MM.1S (cell line): Measurements from ENCODE around the gene IL4.
A peak's percentile ranks its signal among the peaks of the same experiment; 100 is the strongest.

Source experiments
- DNase-seq: peaks from one replicate; pipeline ENCODE4 v3.0.0-alpha.2; 2015
- H2AFZ ChIP-seq: fragments of 300-600 bp; sonication (generic); 2 replicates; pipeline ENCODE4 v1.6.0; 2016; ENCODE audit warnings: antibody characterized with exemption, low read length
- H3F3A ChIP-seq: fragments of 300-600 bp; sonication (generic); 2 replicates; pipeline ENCODE4 v1.6.1; 2016; ENCODE audit warnings: mild to moderate bottlenecking, antibody characterized with exemption, low read length, moderate library complexity, mixed read lengths; ENCODE audit not compliant: insufficient read depth
- H3K27ac ChIP-seq: fragments of 300-600 bp; sonication (generic); 2 replicates; pipeline ENCODE4 v1.5.1; 2016; ENCODE audit warnings: mild to moderate bottlenecking, low read length
- H3K27me3 ChIP-seq: fragments of 300-600 bp; sonication (generic); replicated peaks from 2 replicates; pipeline ENCODE4 v1.6.0; 2016; ENCODE audit warnings: low read length; ENCODE audit not compliant: insufficient read depth
- H3K36me3 ChIP-seq: fragments of 300-600 bp; sonication (generic); replicated peaks from 2 replicates; pipeline ENCODE4 v1.6.1; 2016; ENCODE audit warnings: mild to moderate bottlenecking, low read length, mixed read lengths; ENCODE audit not compliant: insufficient read depth
- H3K4me1 ChIP-seq: fragments of 300-600 bp; sonication (generic); 2 replicates; pipeline ENCODE4 v1.6.1; 2016; ENCODE audit warnings: low read length, mixed read lengths
- H3K4me2 ChIP-seq: fragments of 300-600 bp; sonication (generic); 2 replicates; pipeline ENCODE4 v1.6.0; 2016; ENCODE audit warnings: low read depth, low read length
- H3K4me3 ChIP-seq: fragments of 300-600 bp; sonication (generic); 2 replicates; pipeline ENCODE4 v1.5.1; 2016; ENCODE audit warnings: low read length, mixed read lengths
- H3K79me2 ChIP-seq: fragments of 300-600 bp; sonication (generic); 2 replicates; pipeline ENCODE4 v1.6.1; 2016; ENCODE audit warnings: mixed run types, low read length, mixed read lengths
- H3K9ac ChIP-seq: fragments of 300-600 bp; sonication (generic); 2 replicates; pipeline ENCODE4 v1.6.1; 2016; ENCODE audit warnings: low read length, mixed read lengths
- H3K9me2 ChIP-seq: fragments of 300-600 bp; sonication (generic); replicated peaks from 2 replicates; pipeline ENCODE4 v1.6.1; 2016; ENCODE audit warnings: mild to moderate bottlenecking, low read length, mixed read lengths; ENCODE audit not compliant: insufficient read depth
- H3K9me3 ChIP-seq: fragments of 300-600 bp; sonication (generic); replicated peaks from 2 replicates; pipeline ENCODE4 v1.6.1; 2016; ENCODE audit warnings: mild to moderate bottlenecking, low read length, mixed read lengths; ENCODE audit not compliant: insufficient read depth
- H4K20me1 ChIP-seq: fragments of 300-600 bp; sonication (generic); 2 replicates; pipeline ENCODE4 v1.6.1; 2016; ENCODE audit warnings: mild to moderate bottlenecking, low read length, moderate library complexity, mixed read lengths; ENCODE audit not compliant: insufficient read depth
- CTCF ChIP-seq: fragments of 300-600 bp; sonication (generic); IDR thresholded peaks from 2 replicates; pipeline ENCODE4 v1.5.1; 2016; ENCODE audit warnings: antibody characterized with exemption, low read length, mixed read lengths
- EZH2 ChIP-seq: fragments of 300-600 bp; sonication (generic); optimal IDR thresholded peaks from 2 replicates; pipeline ENCODE3; 2017; ENCODE audit warnings: low read depth, mild to moderate bottlenecking, antibody characterized with exemption, low read length, mixed read lengths
- EZH2phosphoT487 ChIP-seq: fragments of 300-600 bp; sonication (generic); IDR thresholded peaks from 2 replicates; pipeline ENCODE4 v1.6.1; 2018; ENCODE audit warnings: antibody characterized with exemption, low read length

The IL4 gene

GRCh38 chr5:132637241-132637640 is 36.5 kb upstream of the IL4 start:
- Histone ChIP-seq H3K9me2 (no peaks in the 10 kb centered on the region), H3K27me3 (no peaks in the 10 kb centered on the region), H3K9ac (no peak overlapping the region), H3F3A (peaks cover 29% of the 10 kb centered on the region), H3K4me2 (no peak overlapping the region), H3K9me3 (no peaks in the 10 kb centered on the region), H3K4me3 (no peak overlapping the region), H3K79me2 (no peaks in the 10 kb centered on the region), H3K4me1 (peaks cover 42% of the 10 kb centered on the region), H2AFZ (no peak overlapping the region), H3K27ac (no peak overlapping the region), H3K36me3 (no peaks in the 10 kb centered on the region), H4K20me1 (no peaks in the 10 kb centered on the region)
- DNase-seq, result no peak
- TF ChIP-seq EZH2 (no peak), CTCF (no peak), EZH2phosphoT487 (no peak)

GRCh38 chr5:132639706-132640130 is 34.1 kb upstream of the IL4 start:
- TF ChIP-seq CTCF (no peak), EZH2phosphoT487 (no peak), EZH2 (no peak)
- Histone ChIP-seq H3K79me2 (no peaks in the 10 kb centered on the region), H2AFZ (no peak overlapping the region), H3K4me1 (peaks cover 42% of the 10 kb centered on the region), H3K27me3 (no peaks in the 10 kb centered on the region), H3K9me2 (no peaks in the 10 kb centered on the region), H3K9ac (peak overlapping the region; percentile 19; the same call in 1 of the 2 replicates), H3F3A (peaks cover 29% of the 10 kb centered on the region), H3K4me3 (no peak overlapping the region), H3K9me3 (no peaks in the 10 kb centered on the region), H3K4me2 (peak overlapping the region; percentile 42; the same call in 1 of the 2 replicates), H3K27ac (peak overlapping the region; percentile 72), H4K20me1 (no peaks in the 10 kb centered on the region), H3K36me3 (no peaks in the 10 kb centered on the region)
- DNase-seq, result peak; percentile 80

- H2AFZ ChIP-seq, result no peak overlapping the region
- H3K27me3 ChIP-seq, result no peaks in the 10 kb centered on the region
- H4K20me1 ChIP-seq, result no peaks in the 10 kb centered on the region
- peaks cover 29% of the 10 kb centered on the region for H3F3A ChIP-seq
- no peaks in the 10 kb centered on the region for H3K79me2 ChIP-seq
- H3K4me3 ChIP-seq, result no peak overlapping the region
- peak overlapping the region; percentile 72; the same call in 1 of the 2 replicates for H3K27ac ChIP-seq
- H3K4me2 ChIP-seq, result peak overlapping the region; percentile 15; the same call in 1 of the 2 replicates
- H3K9me2 ChIP-seq, result no peaks in the 10 kb centered on the region
- TF ChIP-seq EZH2, result no peak
- no peak for TF ChIP-seq CTCF
- no peak for TF ChIP-seq EZH2phosphoT487
- DNase-seq, result no peak
- no peak overlapping the region for H3K9ac ChIP-seq
- H3K36me3 ChIP-seq, result no peaks in the 10 kb centered on the region
- no peaks in the 10 kb centered on the region for H3K9me3 ChIP-seq
- peaks cover 42% of the 10 kb centered on the region for H3K4me1 ChIP-seq
Measured at GRCh38 chr5:132640613-132641012, 33.2 kb upstream of the IL4 start.
